Measurements from ENCODE around the gene DNMT3L.

DNA sequence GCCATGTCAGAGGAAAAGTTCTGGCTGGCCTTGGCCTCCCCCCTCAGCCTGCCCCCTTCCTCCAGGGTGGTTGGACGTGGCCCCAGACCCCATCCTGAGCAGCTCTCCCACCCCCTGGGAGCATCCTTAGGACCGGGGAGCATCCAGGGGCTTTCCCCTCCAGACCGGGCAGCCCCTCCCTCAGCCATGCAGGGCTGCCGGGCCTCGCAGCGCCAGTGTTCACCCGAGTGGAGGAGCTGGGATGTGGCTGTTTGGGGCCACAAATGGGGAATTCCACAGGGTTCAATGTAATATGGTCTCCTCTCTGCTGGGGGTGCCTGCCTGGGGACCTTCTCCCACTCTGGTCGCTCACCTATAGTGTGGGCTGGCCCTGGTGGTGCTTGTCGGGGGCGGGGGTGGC, 33.9 kb upstream of the DNMT3L start:
- TF ChIP-seq POLR2A (IDR thresholded peaks at IDR 0.05) = no peak
- TF ChIP-seq, protein P1, sequence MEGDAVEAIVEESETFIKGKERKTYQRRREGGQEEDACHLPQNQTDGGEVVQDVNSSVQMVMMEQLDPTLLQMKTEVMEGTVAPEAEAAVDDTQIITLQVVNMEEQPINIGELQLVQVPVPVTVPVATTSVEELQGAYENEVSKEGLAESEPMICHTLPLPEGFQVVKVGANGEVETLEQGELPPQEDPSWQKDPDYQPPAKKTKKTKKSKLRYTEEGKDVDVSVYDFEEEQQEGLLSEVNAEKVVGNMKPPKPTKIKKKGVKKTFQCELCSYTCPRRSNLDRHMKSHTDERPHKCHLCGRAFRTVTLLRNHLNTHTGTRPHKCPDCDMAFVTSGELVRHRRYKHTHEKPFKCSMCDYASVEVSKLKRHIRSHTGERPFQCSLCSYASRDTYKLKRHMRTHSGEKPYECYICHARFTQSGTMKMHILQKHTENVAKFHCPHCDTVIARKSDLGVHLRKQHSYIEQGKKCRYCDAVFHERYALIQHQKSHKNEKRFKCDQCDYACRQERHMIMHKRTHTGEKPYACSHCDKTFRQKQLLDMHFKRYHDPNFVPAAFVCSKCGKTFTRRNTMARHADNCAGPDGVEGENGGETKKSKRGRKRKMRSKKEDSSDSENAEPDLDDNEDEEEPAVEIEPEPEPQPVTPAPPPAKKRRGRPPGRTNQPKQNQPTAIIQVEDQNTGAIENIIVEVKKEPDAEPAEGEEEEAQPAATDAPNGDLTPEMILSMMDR (IDR thresholded peaks at IDR 0.05) = no peak
